ENCODE results near the gene SPTLC1.
"Not testable (repeated sequence)": the region's sequence is repeated elsewhere in the genome, so short reads cannot be mapped to it uniquely, and the experiment has no call there.

SPTLC1 gene

GRCh38 chr9:92115071-92115858 is at the start of gene SPTLC1:
Gene SPTLC1, minus strand, starts transcription at chr9:92115413. Its CDS starts 43 bp downstream, at chr9:92115370.
- DNase-seq: peak; percentile 72 to 94 (median 92)

GRCh38 chr9:92164975-92165374 is 49.8 kb upstream of the SPTLC1 start:
- no peak for DNase-seq

GRCh38 chr9:92164490-92164889 is 49.3 kb upstream of the SPTLC1 start:
- no peak for DNase-seq

- no peak for DNase-seq
Observed at GRCh38 chr9:92163276-92163675, 48.1 kb upstream of the SPTLC1 start.

- DNase-seq: no peak
Observed at GRCh38 chr9:92160786-92161185, 45.6 kb upstream of the SPTLC1 start.

- no peak for DNase-seq
Observed at GRCh38 chr9:92159058-92159457, 43.8 kb upstream of the SPTLC1 start.

GRCh38 chr9:92158097-92158601 is 42.9 kb upstream of the SPTLC1 start:
- no peak for DNase-seq

GRCh38 chr9:92155736-92156135 is 40.5 kb upstream of the SPTLC1 start:
- peak in 1 of 14 donors; percentile 80 for DNase-seq

- no peak for DNase-seq
Observed at GRCh38 chr9:92155221-92155620, 40.0 kb upstream of the SPTLC1 start.

- DNase-seq: not testable (repeated sequence)
Observed at GRCh38 chr9:92153466-92154415, 38.5 kb upstream of the SPTLC1 start.

- DNase-seq: peak in 6 of 14 donors; percentile 4 to 61 (median 21)
Observed at GRCh38 chr9:92151691-92152393, 36.6 kb upstream of the SPTLC1 start.

GRCh38 chr9:92150501-92151470 is 35.6 kb upstream of the SPTLC1 start:
- DNase-seq: not testable (repeated sequence)

GRCh38 chr9:92147852-92148180 is 32.6 kb upstream of the SPTLC1 start:
- no peak for DNase-seq

GRCh38 chr9:92147030-92147851 is 32.0 kb upstream of the SPTLC1 start:
- DNase-seq: peak in 2 of 14 donors; percentile 34 to 70

- no peak for DNase-seq
Observed at GRCh38 chr9:92146610-92147009, 31.4 kb upstream of the SPTLC1 start.

GRCh38 chr9:92145784-92146183 is 30.6 kb upstream of the SPTLC1 start:
- not testable (repeated sequence) for DNase-seq

GRCh38 chr9:92142329-92142728 is 27.1 kb upstream of the SPTLC1 start:
- no peak for DNase-seq

- DNase-seq: peak in 1 of 14 donors; percentile 43
Observed at GRCh38 chr9:92141144-92142129, 26.2 kb upstream of the SPTLC1 start.

GRCh38 chr9:92140754-92141143 is 25.5 kb upstream of the SPTLC1 start:
- DNase-seq: peak in 1 of 14 donors; percentile 49
